HepG2 (cell line): ENCODE measurements around the gene STARD10. TPM values are rescaled to one million over a fixed set of nuclear protein-coding genes. Genes with fewer than 3 reads are reported as not detected.

Experiments
- AKAP8 ChIP-seq: sonication (generic); formaldehyde crosslinking; IDR thresholded peaks from 2 replicates; pipeline ENCODE4 v1.5.1; 2020; ENCODE audit warnings: mild to moderate bottlenecking, missing genetic modification reagents
- FOSL1 ChIP-seq: sonication (generic); formaldehyde crosslinking; IDR thresholded peaks from 2 replicates; pipeline ENCODE4 v1.9.0; 2021; ENCODE audit warnings: missing genetic modification reagents, borderline replicate concordance
- HNRNPK ChIP-seq: fragments of 200-400 bp; formaldehyde crosslinking; IDR thresholded peaks from 2 replicates; pipeline ENCODE4 v1.6.1; 2018; ENCODE audit warnings: low read length, low read depth, moderate library complexity, mild to moderate bottlenecking; ENCODE audit not compliant: poor library complexity, severe bottlenecking
- KDM4B ChIP-seq: sonication (generic); formaldehyde crosslinking; IDR thresholded peaks from 2 replicates; pipeline ENCODE4 v1.4.0; 2020; ENCODE audit warnings: missing genetic modification reagents
- NCOA5 ChIP-seq: sonication (generic); formaldehyde crosslinking; IDR thresholded peaks from 2 replicates; pipeline ENCODE4 v1.4.0; 2020; ENCODE audit warnings: missing genetic modification reagents
- NFKB2 ChIP-seq: sonication (generic); formaldehyde crosslinking; IDR thresholded peaks from 2 replicates; pipeline ENCODE4 v1.4.0; 2020; ENCODE audit warnings: missing genetic modification reagents, borderline replicate concordance
- NR2F1 ChIP-seq, 2 experiments: fragments of 450-650 bp in 1 of 2; formaldehyde crosslinking in 1 of 2; IDR thresholded peaks; 2 replicates each; pipeline versions ENCODE4 v1.5.0 to v1.6.1; 2016 to 2020; ENCODE audit warnings: mild to moderate bottlenecking in 1 of 2, missing compliant biosample characterization in 1 of 2, missing genetic modification reagents in 1 of 2, moderate library complexity in 1 of 2
- PAF1 ChIP-seq: IDR thresholded peaks from 2 replicates; pipeline ENCODE4 v1.6.1; 2016; ENCODE audit warnings: missing genetic modification reagents, missing compliant biosample characterization
- SRSF4 ChIP-seq: fragments of 200-400 bp; formaldehyde crosslinking; IDR thresholded peaks from one replicate; pipeline ENCODE4 v1.6.1; 2018; ENCODE audit warnings: mild to moderate bottlenecking, low read depth, low read length, moderate library complexity; ENCODE audit not compliant: poor library complexity, severe bottlenecking
- ZKSCAN1 ChIP-seq: fragments of 150-350 bp; IDR thresholded peaks from 2 replicates; pipeline ENCODE4 v1.6.1; 2014; ENCODE audit warnings: low read length
- ZNF543 ChIP-seq: sonication (generic); formaldehyde crosslinking; IDR thresholded peaks from 2 replicates; pipeline ENCODE4 v1.4.0; 2020; ENCODE audit warnings: mild to moderate bottlenecking, missing genetic modification reagents
- ZNF576 ChIP-seq: sonication (generic); formaldehyde crosslinking; IDR thresholded peaks from 2 replicates; pipeline ENCODE4 v1.4.0; 2020; ENCODE audit warnings: mild to moderate bottlenecking, missing genetic modification reagents
- ZNF678 ChIP-seq: sonication (generic); formaldehyde crosslinking; IDR thresholded peaks from 2 replicates; pipeline ENCODE4 v1.4.0; 2020; ENCODE audit warnings: mild to moderate bottlenecking, missing genetic modification reagents
- polyA plus RNA-seq, 8 experiments: library from polyadenylated mRNA; depleted of rRNA in 3 of 8; stranded (reverse) in 7 of 8; unstranded in 1 of 8; fragments of >200 nt; fragmentation: Illumina TruSeq in 4 of 8; extraction: Trizol in 4 of 8; gene quantifications; 2 replicates each; pipeline versions ENCODE4 v1.2.1 to v1.2.3, GENCODE V29; 2011 to 2016; ENCODE audit warnings: low read depth in 4 of 8, missing spikeins in 1 of 8, mixed read lengths in 1 of 8; ENCODE audit not compliant: insufficient read depth in 1 of 8
- total RNA-seq, 5 experiments: library from RNA; depleted of rRNA; stranded (reverse); fragments of >200 nt; fragmentation: Illumina TruSeq; extraction: Trizol; gene quantifications; 2 replicates each; pipeline ENCODE4 v1.2.3, GENCODE V29; 2016; ENCODE audit warnings: low read depth in 1 of 5
- TF ChIP-seq, protein P1 (sequence below): sonication (generic); formaldehyde crosslinking; IDR thresholded peaks from 2 replicates; pipeline ENCODE4 v1.4.0; 2020; ENCODE audit warnings: missing genetic modification reagents, borderline replicate concordance
- TF ChIP-seq, protein P2 (sequence below): sonication (generic); formaldehyde crosslinking; IDR thresholded peaks from 2 replicates; pipeline ENCODE4 v1.4.0; 2020; ENCODE audit warnings: mild to moderate bottlenecking, missing genetic modification reagents
- TF ChIP-seq, protein P3 (sequence below): conservative IDR thresholded peaks from 2 replicates; pipeline ENCODE4 v1.6.1; 2018; ENCODE audit warnings: missing genetic modification reagents
- TF ChIP-seq, protein P4 (sequence below): IDR thresholded peaks from 2 replicates; pipeline ENCODE4 v1.4.0; 2020; ENCODE audit warnings: mild to moderate bottlenecking, missing genetic modification reagents
- TF ChIP-seq, protein P5 (sequence below): sonication (generic); formaldehyde crosslinking; IDR thresholded peaks from 2 replicates; pipeline ENCODE4 v1.4.0; 2020; ENCODE audit warnings: mild to moderate bottlenecking, missing genetic modification reagents, borderline replicate concordance

Gene STARD10
- total and polyA plus RNA-seq, 2 of the 13 experiments (the other 11 are each of a cell fraction or from before 2014, with no cell fraction given) = 260 to 341 TPM

DNA sequence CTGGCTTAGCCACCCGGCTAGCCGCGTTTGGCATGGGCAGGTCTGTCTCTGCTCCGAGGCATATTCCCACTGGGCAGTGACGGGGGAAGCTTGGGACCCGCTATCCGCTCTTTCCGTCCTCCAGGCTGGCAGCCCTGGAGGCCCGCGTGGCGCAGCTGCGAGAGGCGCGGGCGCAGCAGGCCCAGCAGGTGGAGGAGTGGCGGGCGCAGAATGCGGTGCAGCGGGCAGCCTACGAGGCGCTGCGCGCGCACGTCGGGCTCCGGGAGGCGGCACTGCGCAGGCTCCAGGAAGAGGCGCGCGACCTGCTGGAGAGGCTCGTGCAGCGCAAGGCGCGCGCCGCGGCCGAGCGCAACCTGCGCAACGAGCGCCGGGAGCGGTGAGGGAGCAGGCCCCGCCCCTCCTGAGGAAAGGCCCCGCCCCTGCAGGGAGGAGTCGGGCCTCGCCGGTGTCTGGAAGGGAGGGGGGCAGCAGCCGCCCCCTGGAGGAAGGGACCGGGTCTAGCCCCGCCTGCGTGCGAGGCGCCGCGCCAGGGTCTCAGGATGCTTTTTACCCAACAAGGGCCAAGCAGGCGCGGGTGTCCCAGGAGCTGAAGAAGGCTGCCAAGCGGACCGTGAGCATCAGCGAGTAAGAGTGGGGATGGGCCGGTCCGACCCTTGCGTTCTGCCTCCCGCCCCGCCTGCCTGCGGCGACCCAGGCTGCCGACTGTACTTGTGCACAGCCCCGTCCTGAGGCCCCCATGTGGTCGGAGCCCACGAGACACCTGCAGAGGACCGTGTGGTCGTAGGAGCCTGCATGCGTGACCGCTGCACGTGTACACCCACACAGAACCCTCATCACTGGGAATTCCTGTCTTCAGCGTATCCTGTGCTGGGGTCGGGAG, 28.3 kb upstream of the STARD10 start (continued):
- TF ChIP-seq, protein P1, sequence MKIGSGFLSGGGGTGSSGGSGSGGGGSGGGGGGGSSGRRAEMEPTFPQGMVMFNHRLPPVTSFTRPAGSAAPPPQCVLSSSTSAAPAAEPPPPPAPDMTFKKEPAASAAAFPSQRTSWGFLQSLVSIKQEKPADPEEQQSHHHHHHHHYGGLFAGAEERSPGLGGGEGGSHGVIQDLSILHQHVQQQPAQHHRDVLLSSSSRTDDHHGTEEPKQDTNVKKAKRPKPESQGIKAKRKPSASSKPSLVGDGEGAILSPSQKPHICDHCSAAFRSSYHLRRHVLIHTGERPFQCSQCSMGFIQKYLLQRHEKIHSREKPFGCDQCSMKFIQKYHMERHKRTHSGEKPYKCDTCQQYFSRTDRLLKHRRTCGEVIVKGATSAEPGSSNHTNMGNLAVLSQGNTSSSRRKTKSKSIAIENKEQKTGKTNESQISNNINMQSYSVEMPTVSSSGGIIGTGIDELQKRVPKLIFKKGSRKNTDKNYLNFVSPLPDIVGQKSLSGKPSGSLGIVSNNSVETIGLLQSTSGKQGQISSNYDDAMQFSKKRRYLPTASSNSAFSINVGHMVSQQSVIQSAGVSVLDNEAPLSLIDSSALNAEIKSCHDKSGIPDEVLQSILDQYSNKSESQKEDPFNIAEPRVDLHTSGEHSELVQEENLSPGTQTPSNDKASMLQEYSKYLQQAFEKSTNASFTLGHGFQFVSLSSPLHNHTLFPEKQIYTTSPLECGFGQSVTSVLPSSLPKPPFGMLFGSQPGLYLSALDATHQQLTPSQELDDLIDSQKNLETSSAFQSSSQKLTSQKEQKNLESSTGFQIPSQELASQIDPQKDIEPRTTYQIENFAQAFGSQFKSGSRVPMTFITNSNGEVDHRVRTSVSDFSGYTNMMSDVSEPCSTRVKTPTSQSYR = no peak
- no peak for TF ChIP-seq SRSF4
- TF ChIP-seq, protein P2, sequence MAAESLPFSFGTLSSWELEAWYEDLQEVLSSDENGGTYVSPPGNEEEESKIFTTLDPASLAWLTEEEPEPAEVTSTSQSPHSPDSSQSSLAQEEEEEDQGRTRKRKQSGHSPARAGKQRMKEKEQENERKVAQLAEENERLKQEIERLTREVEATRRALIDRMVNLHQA = no peak
- 0 out of 2 replicates have a peak, but pooled peaks have one; percentile 64 for TF ChIP-seq AKAP8 (CRISPR knock-in tag)
- TF ChIP-seq NCOA5 = no peak
- no peak for TF ChIP-seq ZNF543 (CRISPR knock-in tag)
- TF ChIP-seq KDM4B (CRISPR knock-in tag) = no peak
- TF ChIP-seq, protein P3, sequence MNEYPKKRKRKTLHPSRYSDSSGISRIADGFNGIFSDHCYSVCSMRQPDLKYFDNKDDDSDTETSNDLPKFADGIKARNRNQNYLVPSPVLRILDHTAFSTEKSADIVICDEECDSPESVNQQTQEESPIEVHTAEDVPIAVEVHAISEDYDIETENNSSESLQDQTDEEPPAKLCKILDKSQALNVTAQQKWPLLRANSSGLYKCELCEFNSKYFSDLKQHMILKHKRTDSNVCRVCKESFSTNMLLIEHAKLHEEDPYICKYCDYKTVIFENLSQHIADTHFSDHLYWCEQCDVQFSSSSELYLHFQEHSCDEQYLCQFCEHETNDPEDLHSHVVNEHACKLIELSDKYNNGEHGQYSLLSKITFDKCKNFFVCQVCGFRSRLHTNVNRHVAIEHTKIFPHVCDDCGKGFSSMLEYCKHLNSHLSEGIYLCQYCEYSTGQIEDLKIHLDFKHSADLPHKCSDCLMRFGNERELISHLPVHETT (CRISPR knock-in tag) = no peak
- no peak; the same call in 1 of the 2 replicates for TF ChIP-seq NFKB2 (CRISPR knock-in tag)
- no peak for TF ChIP-seq PAF1 (CRISPR knock-in tag)
- TF ChIP-seq NR2F1 (CRISPR knock-in tag; IDR thresholded peaks at IDR 0.05) = no peak
- no peak for TF ChIP-seq ZNF576 (CRISPR knock-in tag)
- TF ChIP-seq, protein P4, sequence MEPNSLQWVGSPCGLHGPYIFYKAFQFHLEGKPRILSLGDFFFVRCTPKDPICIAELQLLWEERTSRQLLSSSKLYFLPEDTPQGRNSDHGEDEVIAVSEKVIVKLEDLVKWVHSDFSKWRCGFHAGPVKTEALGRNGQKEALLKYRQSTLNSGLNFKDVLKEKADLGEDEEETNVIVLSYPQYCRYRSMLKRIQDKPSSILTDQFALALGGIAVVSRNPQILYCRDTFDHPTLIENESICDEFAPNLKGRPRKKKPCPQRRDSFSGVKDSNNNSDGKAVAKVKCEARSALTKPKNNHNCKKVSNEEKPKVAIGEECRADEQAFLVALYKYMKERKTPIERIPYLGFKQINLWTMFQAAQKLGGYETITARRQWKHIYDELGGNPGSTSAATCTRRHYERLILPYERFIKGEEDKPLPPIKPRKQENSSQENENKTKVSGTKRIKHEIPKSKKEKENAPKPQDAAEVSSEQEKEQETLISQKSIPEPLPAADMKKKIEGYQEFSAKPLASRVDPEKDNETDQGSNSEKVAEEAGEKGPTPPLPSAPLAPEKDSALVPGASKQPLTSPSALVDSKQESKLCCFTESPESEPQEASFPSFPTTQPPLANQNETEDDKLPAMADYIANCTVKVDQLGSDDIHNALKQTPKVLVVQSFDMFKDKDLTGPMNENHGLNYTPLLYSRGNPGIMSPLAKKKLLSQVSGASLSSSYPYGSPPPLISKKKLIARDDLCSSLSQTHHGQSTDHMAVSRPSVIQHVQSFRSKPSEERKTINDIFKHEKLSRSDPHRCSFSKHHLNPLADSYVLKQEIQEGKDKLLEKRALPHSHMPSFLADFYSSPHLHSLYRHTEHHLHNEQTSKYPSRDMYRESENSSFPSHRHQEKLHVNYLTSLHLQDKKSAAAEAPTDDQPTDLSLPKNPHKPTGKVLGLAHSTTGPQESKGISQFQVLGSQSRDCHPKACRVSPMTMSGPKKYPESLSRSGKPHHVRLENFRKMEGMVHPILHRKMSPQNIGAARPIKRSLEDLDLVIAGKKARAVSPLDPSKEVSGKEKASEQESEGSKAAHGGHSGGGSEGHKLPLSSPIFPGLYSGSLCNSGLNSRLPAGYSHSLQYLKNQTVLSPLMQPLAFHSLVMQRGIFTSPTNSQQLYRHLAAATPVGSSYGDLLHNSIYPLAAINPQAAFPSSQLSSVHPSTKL (CRISPR knock-in tag) = 0 out of 2 replicates have a peak, but pooled peaks have one; percentile 8
- TF ChIP-seq FOSL1 (CRISPR knock-in tag) = no peak
- TF ChIP-seq ZKSCAN1 = no peak
- TF ChIP-seq, protein P5, sequence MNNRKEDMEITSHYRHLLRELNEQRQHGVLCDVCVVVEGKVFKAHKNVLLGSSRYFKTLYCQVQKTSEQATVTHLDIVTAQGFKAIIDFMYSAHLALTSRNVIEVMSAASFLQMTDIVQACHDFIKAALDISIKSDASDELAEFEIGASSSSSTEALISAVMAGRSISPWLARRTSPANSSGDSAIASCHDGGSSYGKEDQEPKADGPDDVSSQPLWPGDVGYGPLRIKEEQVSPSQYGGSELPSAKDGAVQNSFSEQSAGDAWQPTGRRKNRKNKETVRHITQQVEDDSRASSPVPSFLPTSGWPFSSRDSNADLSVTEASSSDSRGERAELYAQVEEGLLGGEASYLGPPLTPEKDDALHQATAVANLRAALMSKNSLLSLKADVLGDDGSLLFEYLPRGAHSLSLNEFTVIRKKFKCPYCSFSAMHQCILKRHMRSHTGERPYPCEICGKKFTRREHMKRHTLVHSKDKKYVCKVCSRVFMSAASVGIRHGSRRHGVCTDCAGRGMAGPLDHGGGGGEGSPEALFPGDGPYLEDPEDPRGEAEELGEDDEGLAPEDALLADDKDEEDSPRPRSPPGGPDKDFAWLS = no peak
- TF ChIP-seq ZNF678 (CRISPR knock-in tag) = no peak
- TF ChIP-seq HNRNPK = no peak
